Esophagus squamous epithelium (tissue), 5 donors: ENCODE results near the gene VIPR2. TPM values are rescaled to one million over a fixed set of nuclear protein-coding genes. Genes with fewer than 3 reads are reported as not detected.
A peak's percentile ranks its signal among the peaks of the same experiment; 100 is the strongest.

ENCODE experiments used
- DNase-seq: peaks from one replicate; lab custom pipeline; 2025; lab: John Stamatoyannopoulos, UW
- H3K27ac ChIP-seq, 4 donors: fragments of 200-600 bp; sonication (generic); one replicate each; pipeline ENCODE4 v1.5.1; 2016 to 2019; ENCODE audit warnings: mild to moderate bottlenecking in 1 of 4
- H3K27me3 ChIP-seq, 4 donors: fragments of 200-600 bp; sonication (generic); 1 replicate in 3 of 4; 2 replicates in 1 of 4; pipeline versions ENCODE4 v1.5.1 to v1.6.0; 2017 to 2021; ENCODE audit warnings: antibody characterized with exemption in 1 of 4
- H3K36me3 ChIP-seq, 3 donors: fragments of 200-600 bp; sonication (generic); one replicate each; pipeline ENCODE4 v1.5.1; 2016 to 2019
- H3K4me1 ChIP-seq, 3 donors: fragments of 200-600 bp; sonication (generic); one replicate each; pipeline ENCODE4 v1.5.1; 2017 to 2019
- H3K4me3 ChIP-seq, 4 donors: fragments of 200-600 bp; sonication (generic); 1 replicate in 3 of 4; 2 replicates in 1 of 4; pipeline ENCODE4 v1.5.1; 2016 to 2019; ENCODE audit warnings: mild to moderate bottlenecking in 2 of 4, moderate library complexity in 1 of 4
- H3K9me3 ChIP-seq, 3 donors: fragments of 200-600 bp; sonication (generic); one replicate each; pipeline ENCODE4 v1.5.1; 2016 to 2019
- POLR2A ChIP-seq, 4 donors: fragments of 450-650 bp; IDR thresholded peaks; one replicate each; pipeline ENCODE4 v1.6.1; 2017; ENCODE audit warnings: antibody characterized with exemption in 4 of 4, mild to moderate bottlenecking in 4 of 4, moderate library complexity in 3 of 4
- WGBS, 2 donors: methylation state at CpG; one replicate each; pipeline ENCODE4 v1.1.5; 2018; 5-methylcytosine and 5-hydroxymethylcytosine counted together
- intact Hi-C: fragments of 100-400 bp; cut with DNase I; formaldehyde crosslinking; loops from one replicate; pipeline ENCODE4 v1.15.0; 2022
- total RNA-seq, 4 donors: library from RNA; depleted of rRNA; stranded (reverse); fragments of >200 nt; gene quantifications; one replicate each; pipeline ENCODE4 v1.1.0, GENCODE V29; 2016
- TF ChIP-seq, protein P1 (sequence below), 6 experiments: fragments of 450-650 bp in 4 of 6; fragments of 200-600 bp in 2 of 6; sonication (generic) in 2 of 6; IDR thresholded peaks; one replicate each; pipeline ENCODE4 v1.5.1; 2016 to 2019; ENCODE audit warnings: antibody characterized with exemption in 6 of 6, mild to moderate bottlenecking in 4 of 6, moderate library complexity in 4 of 6
- donor health status: DM: yes; HTN: yes; CAD: no.

The VIPR2 gene
- total RNA-seq, 4 donors from 2014 or later: 0.18 to 2.1 (median 0.40) TPM

DNA sequence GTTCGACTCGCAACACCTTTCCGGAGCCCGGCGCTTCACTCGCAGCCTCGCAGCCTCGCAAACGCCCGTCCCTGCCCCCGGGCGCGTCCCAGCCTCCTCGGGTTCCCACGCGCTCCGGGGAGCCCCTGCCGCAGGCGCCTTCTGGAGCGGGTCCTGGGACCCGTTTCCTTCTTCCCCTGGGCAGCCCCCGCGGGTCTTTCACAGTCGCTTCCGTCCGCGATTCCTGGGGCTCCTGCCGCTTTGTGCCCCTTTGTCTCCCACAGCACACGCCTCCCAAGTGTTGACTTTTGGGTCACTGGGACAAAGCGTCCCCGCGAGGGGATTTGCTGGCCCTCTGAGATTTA, 147.6 kb downstream of the VIPR2 start:
- H3K27me3 ChIP-seq: peaks cover 0 to 69% (median 0%) of the 10 kb centered on the region in 4 donors
- no peak overlapping the region for H3K27ac ChIP-seq
- H3K36me3 ChIP-seq: no peaks in the 10 kb centered on the region
- no peak for DNase-seq
- TF ChIP-seq, protein P1, sequence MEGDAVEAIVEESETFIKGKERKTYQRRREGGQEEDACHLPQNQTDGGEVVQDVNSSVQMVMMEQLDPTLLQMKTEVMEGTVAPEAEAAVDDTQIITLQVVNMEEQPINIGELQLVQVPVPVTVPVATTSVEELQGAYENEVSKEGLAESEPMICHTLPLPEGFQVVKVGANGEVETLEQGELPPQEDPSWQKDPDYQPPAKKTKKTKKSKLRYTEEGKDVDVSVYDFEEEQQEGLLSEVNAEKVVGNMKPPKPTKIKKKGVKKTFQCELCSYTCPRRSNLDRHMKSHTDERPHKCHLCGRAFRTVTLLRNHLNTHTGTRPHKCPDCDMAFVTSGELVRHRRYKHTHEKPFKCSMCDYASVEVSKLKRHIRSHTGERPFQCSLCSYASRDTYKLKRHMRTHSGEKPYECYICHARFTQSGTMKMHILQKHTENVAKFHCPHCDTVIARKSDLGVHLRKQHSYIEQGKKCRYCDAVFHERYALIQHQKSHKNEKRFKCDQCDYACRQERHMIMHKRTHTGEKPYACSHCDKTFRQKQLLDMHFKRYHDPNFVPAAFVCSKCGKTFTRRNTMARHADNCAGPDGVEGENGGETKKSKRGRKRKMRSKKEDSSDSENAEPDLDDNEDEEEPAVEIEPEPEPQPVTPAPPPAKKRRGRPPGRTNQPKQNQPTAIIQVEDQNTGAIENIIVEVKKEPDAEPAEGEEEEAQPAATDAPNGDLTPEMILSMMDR (IDR thresholded peaks at IDR 0.05): no peak
- TF ChIP-seq POLR2A (IDR thresholded peaks at IDR 0.05): no peak
- 34 to 47% methylated on average over 19 to 23 of the region's 32 CpGs for WGBS, 2 donors
- intact Hi-C loops: no loop called here
- H3K4me3 ChIP-seq: peak overlapping the region in 1 of 4 donors; percentile 1
- no peaks in the 10 kb centered on the region for H3K9me3 ChIP-seq
- H3K4me1 ChIP-seq: peaks cover 0 to 11% (median 0%) of the 10 kb centered on the region in 3 donors

DNA sequence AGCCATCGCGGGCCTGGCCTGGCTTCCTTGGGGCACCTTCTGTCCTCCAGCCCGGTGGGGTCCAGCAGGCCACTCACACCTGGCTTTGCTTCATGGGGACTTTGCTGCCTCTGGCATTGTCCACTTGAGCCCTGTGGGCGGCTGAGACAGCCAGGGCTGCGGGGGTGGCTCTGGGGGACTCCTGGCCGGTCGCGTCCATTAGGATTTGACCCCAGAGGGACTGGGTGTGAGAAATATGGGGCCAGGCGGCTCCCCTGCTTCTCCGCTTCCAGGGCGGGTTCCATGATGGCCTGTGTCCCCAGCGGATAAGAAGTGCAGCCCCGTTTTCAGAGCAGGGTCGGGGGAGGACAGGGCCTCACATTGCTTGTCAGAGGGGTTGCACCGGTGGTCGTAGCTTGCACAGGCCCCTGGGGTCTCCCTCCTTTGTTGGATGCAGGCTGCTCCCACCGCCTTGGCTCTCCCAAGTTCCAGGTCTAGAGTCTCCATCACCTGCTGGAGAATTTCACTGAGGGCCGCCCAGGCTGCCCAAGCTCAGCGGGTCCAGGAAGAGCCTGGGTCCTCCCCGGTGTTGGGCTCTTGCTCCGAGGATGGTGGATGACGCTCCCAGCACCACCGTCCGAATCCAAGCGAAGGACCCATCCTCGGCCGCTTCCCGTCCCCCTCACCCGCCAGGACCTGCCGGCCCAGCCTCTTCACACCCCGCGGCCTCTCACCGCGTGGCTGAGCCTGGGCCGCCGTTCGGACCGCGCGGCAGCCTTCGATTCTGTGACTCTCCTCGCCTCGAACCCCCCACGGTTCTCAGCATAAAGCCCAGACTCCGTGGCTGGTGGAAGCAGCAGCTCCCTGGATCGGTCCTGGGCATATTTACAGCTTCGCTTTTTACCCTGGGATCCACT, 148.2 kb downstream of the VIPR2 start:
- H3K4me1 ChIP-seq: peaks cover 0 to 11% (median 0%) of the 10 kb centered on the region in 3 donors
- no peak overlapping the region for H3K27ac ChIP-seq
- H3K27me3 ChIP-seq: peaks cover 0 to 76% (median 0%) of the 10 kb centered on the region in 4 donors
- H3K4me3 ChIP-seq: peak overlapping the region in 1 of 4 donors; percentile 1
- TF ChIP-seq, protein P1 (IDR thresholded peaks at IDR 0.05): no peak
- no peak for TF ChIP-seq POLR2A (IDR thresholded peaks at IDR 0.05)
- H3K36me3 ChIP-seq: no peaks in the 10 kb centered on the region
- DNase-seq: no peak
- no peaks in the 10 kb centered on the region for H3K9me3 ChIP-seq
- 51 to 73% methylated on average over 28 to 30 of the region's 47 CpGs for WGBS, 2 donors
- intact Hi-C loops: no loop called here

DNA sequence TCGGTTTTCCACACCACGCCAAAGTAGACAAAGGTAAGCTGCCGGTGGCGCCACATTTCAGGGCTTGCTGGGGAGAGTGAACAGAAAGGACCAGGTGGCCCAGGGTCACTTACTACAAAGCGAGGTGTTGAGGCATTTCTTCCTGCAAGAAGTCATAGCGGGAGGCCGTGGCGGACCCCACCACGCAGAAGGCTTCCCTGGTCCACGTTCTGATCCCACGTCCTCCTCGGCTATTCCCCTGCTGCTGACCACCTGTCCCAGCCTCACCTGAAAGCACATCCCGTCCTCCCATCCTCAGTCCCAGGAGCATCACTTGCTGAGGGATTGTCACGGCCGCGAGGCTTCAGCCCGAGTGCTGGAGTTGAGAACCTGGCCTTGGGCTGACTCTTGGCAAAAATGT, 149.2 kb downstream of the VIPR2 start:
- WGBS, 2 donors: 89 to 95% methylated on average over 13 of the region's 17 CpGs
- no peaks in the 10 kb centered on the region for H3K9me3 ChIP-seq
- TF ChIP-seq POLR2A (IDR thresholded peaks at IDR 0.05): no peak
- TF ChIP-seq, protein P1 (IDR thresholded peaks at IDR 0.05): no peak
- H3K36me3 ChIP-seq: no peaks in the 10 kb centered on the region
- H3K27me3 ChIP-seq: peaks cover 0 to 85% (median 0%) of the 10 kb centered on the region in 4 donors
- DNase-seq: no peak
- no peak overlapping the region for H3K4me3 ChIP-seq
- no peak overlapping the region for H3K27ac ChIP-seq
- intact Hi-C loops: no loop called here
- H3K4me1 ChIP-seq: peaks cover 0 to 11% (median 0%) of the 10 kb centered on the region in 3 donors

DNA sequence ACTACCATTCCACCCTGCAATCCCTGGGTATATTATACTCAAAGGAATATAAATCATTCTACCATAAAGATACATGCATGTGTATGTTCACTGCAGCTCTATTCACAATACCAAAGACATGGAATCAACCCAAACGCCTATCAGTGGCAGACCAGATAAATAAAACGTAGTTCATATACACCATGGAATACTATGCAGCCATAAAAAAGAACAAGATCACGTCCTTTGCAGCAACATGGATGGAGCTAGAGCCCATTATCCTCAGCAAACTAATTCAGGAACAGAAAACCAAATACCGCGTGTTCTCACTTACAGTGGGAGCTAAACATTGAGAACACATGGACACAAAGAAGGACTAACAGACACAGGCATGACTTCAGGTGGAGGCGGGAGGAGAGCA, 150.0 kb downstream of the VIPR2 start:
- Histone ChIP-seq H3K36me3 (no peaks in the 10 kb centered on the region), H3K4me3 (no peak overlapping the region), H3K4me1 (peaks cover 0 to 11% (median 0%) of the 10 kb centered on the region in 3 donors), H3K27ac (no peak overlapping the region), H3K27me3 (peaks cover 0 to 93% (median 0%) of the 10 kb centered on the region in 4 donors), H3K9me3 (no peaks in the 10 kb centered on the region)
- no peak for DNase-seq
- 86 to 91% methylated on average over 6 of the region's 6 CpGs for WGBS, 2 donors
- intact Hi-C loops: no loop called here
- no peak for TF ChIP-seq POLR2A (IDR thresholded peaks at IDR 0.05)
- TF ChIP-seq, protein P1 (IDR thresholded peaks at IDR 0.05): no peak

DNA sequence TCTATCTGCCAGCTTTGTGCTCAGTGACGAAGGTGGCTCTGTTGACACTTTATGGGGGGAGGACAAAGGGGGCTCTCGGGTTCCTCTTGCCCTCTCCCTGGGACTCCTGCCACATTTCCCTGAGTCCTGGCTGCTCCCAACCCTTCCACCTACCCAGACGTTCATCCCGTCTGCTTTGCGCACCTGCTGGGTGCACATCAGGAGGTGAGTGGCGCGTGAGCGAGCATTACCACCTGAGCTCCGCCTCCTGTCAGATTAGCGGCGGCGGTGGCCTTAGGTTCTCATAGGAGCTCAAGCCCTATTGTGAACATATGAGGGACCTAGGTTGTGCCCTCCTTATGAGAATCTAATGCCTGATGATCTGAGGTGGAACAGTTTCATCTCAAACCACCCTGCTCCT, 151.1 kb downstream of the VIPR2 start:
- H3K27me3 ChIP-seq: peaks cover 0 to 94% (median 0%) of the 10 kb centered on the region in 4 donors
- no peak overlapping the region for H3K27ac ChIP-seq
- no peak overlapping the region for H3K4me3 ChIP-seq
- 85 to 89% methylated on average over 5 to 12 of the region's 12 CpGs for WGBS, 2 donors
- H3K36me3 ChIP-seq: no peaks in the 10 kb centered on the region
- DNase-seq: no peak
- no peak for TF ChIP-seq POLR2A (IDR thresholded peaks at IDR 0.05)
- TF ChIP-seq, protein P1 (IDR thresholded peaks at IDR 0.05): no peak
- intact Hi-C loops: no loop called here
- H3K4me1 ChIP-seq: peaks cover 0 to 11% (median 0%) of the 10 kb centered on the region in 3 donors
- no peaks in the 10 kb centered on the region for H3K9me3 ChIP-seq
